HCT116 (cell line): ENCODE data around the gene SORBS1.

Source experiments
- ATF3 ChIP-seq: IDR thresholded peaks from 2 replicates; pipeline ENCODE4 v1.6.1; 2012
- CTCF ChIP-seq, 3 experiments: fragments of 200-600 bp in 1 of 3; sonication (generic) in 1 of 3; IDR thresholded peaks in 2 of 3; conservative IDR thresholded peaks in 1 of 3; 2 replicates each; pipeline ENCODE4 v1.5.1; 2012 to 2017; ENCODE audit warnings: low read depth in 2 of 3, low read length in 2 of 3, antibody characterized with exemption in 1 of 3, borderline replicate concordance in 1 of 3, control low read depth in 1 of 3, mild to moderate bottlenecking in 1 of 3, mixed read lengths in 1 of 3, mixed run types in 1 of 3, moderate library complexity in 1 of 3; ENCODE audit not compliant: insufficient read depth in 1 of 3
- EGR1 ChIP-seq: IDR thresholded peaks from 2 replicates; pipeline ENCODE4 v1.6.1; 2012; ENCODE audit warnings: low read depth
- EZH2 ChIP-seq: fragments of 200-600 bp; sonication (generic); IDR thresholded peaks from 2 replicates; pipeline ENCODE4 v1.6.1; 2017; ENCODE audit warnings: antibody characterized with exemption, mixed run types
- POLR2AphosphoS5 ChIP-seq: IDR thresholded peaks from 2 replicates; pipeline ENCODE4 v1.6.1; 2011; ENCODE audit warnings: mild to moderate bottlenecking, low read depth, low read length, moderate library complexity
- RAD21 ChIP-seq: IDR thresholded peaks from 2 replicates; pipeline ENCODE4 v1.6.1; 2012; ENCODE audit warnings: low read depth, mild to moderate bottlenecking
- SIN3A ChIP-seq: IDR thresholded peaks from 2 replicates; pipeline ENCODE4 v1.6.1; 2012; ENCODE audit warnings: low read depth

GRCh38 chr10:95571390-95571789 is 10.2 kb upstream of the SORBS1 start:
- TF ChIP-seq CTCF (IDR thresholded peaks at IDR 0.05 in 2 of 3, conservative IDR thresholded peaks at IDR 0.05 in 1 of 3; ENCODE audit: borderline replicate concordance in 1 of 3, insufficient read depth in 1 of 3, low read depth in 2 of 3, low read length in 2 of 3) (no peak), EGR1 (no peak), SIN3A (no peak), POLR2AphosphoS5 (no peak), EZH2 (no peak), ATF3 (no peak), RAD21 (no peak)
